ENCODE results near the gene SEMA4C.
A peak's percentile ranks its signal among the peaks of the same experiment; 100 is the strongest.

Gene SEMA4C

DNA sequence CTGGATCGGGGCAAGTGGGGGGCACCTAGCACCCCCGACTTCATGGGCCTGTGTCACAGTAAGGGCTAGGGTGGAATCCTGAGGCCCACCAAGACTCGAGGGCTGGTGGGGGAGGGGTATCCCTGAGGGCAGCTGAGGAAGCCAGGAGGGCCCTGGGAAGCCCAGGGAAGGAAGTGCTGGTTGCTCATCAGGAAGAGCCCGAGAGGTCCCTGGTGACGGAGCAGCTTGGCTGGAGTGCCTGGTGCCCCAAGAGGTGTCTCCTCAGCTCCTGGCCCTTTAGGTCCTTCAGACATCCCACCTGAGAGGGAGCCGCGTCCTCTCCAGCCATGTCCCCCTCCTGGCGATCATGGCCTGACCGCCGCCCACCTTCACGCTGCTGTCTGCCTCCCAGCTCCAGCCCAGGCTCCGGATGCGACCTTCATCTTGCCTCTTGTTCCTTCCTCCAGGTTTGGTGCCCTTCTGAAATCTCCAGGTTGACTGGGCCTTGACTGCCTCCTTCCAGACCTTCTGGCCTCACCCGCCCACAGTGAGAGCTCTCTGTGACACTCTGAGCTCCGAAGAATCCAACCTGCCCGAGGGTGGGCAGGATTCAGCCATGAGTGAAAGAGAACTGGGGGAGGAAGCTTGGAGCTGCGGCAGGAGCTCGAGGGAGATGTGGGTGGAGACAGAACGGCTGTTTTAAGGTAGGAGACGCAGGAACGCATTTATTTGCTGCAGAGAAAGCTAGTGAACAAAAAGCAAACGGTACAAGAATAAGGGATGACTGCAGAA is 42.7 kb upstream of the SEMA4C start:
- H3K4me1 ChIP-seq (ENCODE audit: control insufficient read depth, insufficient read depth, low read length): peaks cover 12% of the 10 kb centered on the region; the same call in 1 of the 2 replicates
- no peak overlapping the region for H3K27ac ChIP-seq (ENCODE audit: low read depth, low read length)
- no peaks in the 10 kb centered on the region for H3K36me3 ChIP-seq (ENCODE audit: control insufficient read depth, insufficient read depth, low read length)
- H3K9ac ChIP-seq (ENCODE audit: low read depth, low read length): no peak overlapping the region; the same call in 1 of the 2 replicates
- no peaks in the 10 kb centered on the region for H3K27me3 ChIP-seq (ENCODE audit: control insufficient read depth, insufficient read depth, low read length)
- no peaks in the 10 kb centered on the region for H3K9me3 ChIP-seq (ENCODE audit: control insufficient read depth, insufficient read depth, low read length)
- H3K4me3 ChIP-seq (ENCODE audit: low read depth, low read length): no peak overlapping the region

GRCh38 chr2:96909611-96910021 is 39.7 kb upstream of the SEMA4C start:
- no peaks in the 10 kb centered on the region for H3K27me3 ChIP-seq (ENCODE audit: control insufficient read depth, insufficient read depth, low read length)
- H3K9ac ChIP-seq (ENCODE audit: low read depth, low read length): no peak overlapping the region
- no peak overlapping the region for H3K4me3 ChIP-seq (ENCODE audit: low read depth, low read length)
- H3K36me3 ChIP-seq (ENCODE audit: control insufficient read depth, insufficient read depth, low read length): no peaks in the 10 kb centered on the region
- peaks cover 26% of the 10 kb centered on the region for H3K4me1 ChIP-seq (ENCODE audit: control insufficient read depth, insufficient read depth, low read length)
- H3K27ac ChIP-seq (ENCODE audit: low read depth, low read length): no peak overlapping the region
- no peaks in the 10 kb centered on the region for H3K9me3 ChIP-seq (ENCODE audit: control insufficient read depth, insufficient read depth, low read length)

DNA sequence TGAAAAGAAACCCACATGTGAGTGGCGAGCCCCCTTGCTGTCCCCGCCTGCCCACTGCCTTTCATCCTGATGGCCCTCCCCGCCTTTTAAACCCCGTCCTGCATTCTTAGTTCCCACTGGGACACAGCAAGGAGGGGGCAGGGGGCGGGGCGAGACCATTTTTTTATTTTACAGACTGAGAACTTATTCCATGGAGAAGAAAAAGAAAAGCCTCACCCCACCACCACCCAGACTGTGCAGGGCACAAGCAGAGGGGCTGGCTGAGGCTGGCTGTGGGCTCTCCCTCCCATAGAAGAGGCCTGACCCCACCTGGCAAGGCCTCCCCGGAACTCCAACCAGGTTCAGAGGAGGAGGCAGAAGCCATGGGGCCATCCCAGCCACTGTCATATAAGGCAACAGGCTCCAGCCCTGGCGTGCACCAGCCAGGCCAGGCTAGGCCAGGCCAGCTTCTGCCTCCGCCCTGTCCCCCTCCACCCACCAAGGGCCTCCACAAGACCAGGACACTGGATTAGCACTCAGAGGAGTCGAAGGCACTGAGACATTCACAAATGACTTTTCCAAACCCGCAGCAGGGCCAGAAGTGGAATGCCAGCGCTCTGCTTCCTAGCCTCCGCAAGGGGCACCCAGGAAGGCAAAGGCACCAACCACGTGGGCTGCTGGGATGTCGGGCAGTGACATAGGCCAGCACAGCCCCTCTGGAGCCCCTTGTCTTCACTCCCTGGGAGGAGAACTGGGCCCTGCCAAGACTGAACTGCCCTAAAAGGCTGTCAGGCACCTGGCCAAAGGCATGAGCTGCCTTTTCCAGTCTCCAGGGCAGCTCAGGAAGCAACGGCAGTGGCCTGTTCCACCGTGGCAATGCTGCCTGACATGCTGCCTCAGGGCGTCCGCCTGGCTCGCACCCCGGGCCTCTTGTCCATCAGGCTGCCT is 37.5 kb upstream of the SEMA4C start:
- peaks cover 25% of the 10 kb centered on the region for H3K4me1 ChIP-seq (ENCODE audit: control insufficient read depth, insufficient read depth, low read length)
- H3K9ac ChIP-seq (ENCODE audit: low read depth, low read length): peak overlapping the region; percentile 42; the same call in 1 of the 2 replicates
- H3K27me3 ChIP-seq (ENCODE audit: control insufficient read depth, insufficient read depth, low read length): no peaks in the 10 kb centered on the region
- H3K4me3 ChIP-seq (ENCODE audit: low read depth, low read length): 0 out of 2 replicates have a peak overlapping the region, but pooled peaks have one; percentile 24
- no peaks in the 10 kb centered on the region for H3K36me3 ChIP-seq (ENCODE audit: control insufficient read depth, insufficient read depth, low read length)
- H3K9me3 ChIP-seq (ENCODE audit: control insufficient read depth, insufficient read depth, low read length): no peaks in the 10 kb centered on the region
- H3K27ac ChIP-seq (ENCODE audit: low read depth, low read length): peak overlapping the region; percentile 90

DNA sequence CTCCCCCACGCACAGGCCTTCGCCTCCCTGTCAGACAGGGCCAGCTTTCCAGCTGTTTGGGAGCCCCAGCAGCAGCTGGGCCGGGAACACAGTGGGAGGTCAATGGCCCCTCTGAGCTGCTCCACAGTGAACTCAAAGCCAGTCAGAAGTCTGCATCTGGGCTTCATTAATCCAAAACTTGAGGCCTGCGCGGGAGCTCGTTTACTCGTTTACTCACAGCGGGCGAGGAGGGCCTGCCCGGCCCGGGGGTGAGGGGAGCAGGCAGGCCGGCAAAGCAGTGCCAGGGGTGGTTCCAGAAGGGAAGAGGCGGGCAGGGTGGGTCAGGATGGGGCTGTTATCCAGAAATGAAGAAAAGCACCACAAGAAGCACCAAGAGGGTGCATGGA is 36.8 kb upstream of the SEMA4C start:
- Histone ChIP-seq H3K27me3 (ENCODE audit: control insufficient read depth, insufficient read depth, low read length) (no peaks in the 10 kb centered on the region), H3K4me1 (ENCODE audit: control insufficient read depth, insufficient read depth, low read length) (peaks cover 18% of the 10 kb centered on the region), H3K9ac (ENCODE audit: low read depth, low read length) (peak overlapping the region; percentile 42; the same call in 1 of the 2 replicates), H3K27ac (ENCODE audit: low read depth, low read length) (peak overlapping the region; percentile 90), H3K9me3 (ENCODE audit: control insufficient read depth, insufficient read depth, low read length) (no peaks in the 10 kb centered on the region), H3K36me3 (ENCODE audit: control insufficient read depth, insufficient read depth, low read length) (no peaks in the 10 kb centered on the region), H3K4me3 (ENCODE audit: low read depth, low read length) (peak overlapping the region; percentile 24; the same call in 1 of the 2 replicates)

DNA sequence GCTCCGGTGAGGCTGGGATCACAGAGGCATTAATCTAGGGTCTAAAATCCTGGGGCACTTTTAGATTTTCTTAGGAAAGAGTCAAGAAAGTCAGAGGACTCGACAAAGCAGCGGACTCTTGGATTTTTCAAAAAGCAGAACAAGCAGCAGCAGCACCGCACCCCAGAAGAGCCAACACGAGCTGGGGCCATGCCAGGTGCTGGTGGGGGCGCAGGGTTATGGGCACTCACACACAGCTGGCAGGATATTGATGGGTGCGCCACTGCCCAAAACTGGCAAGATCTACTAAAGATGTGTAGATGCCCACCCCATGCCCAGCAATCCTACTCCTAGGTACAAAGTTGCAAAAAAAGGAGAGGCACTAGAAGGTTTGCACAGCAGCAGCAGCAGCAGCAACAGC is 33.9 kb upstream of the SEMA4C start:
- H3K4me1 ChIP-seq (ENCODE audit: control insufficient read depth, insufficient read depth, low read length): peaks cover 17% of the 10 kb centered on the region
- no peaks in the 10 kb centered on the region for H3K9me3 ChIP-seq (ENCODE audit: control insufficient read depth, insufficient read depth, low read length)
- no peak overlapping the region for H3K9ac ChIP-seq (ENCODE audit: low read depth, low read length)

DNA sequence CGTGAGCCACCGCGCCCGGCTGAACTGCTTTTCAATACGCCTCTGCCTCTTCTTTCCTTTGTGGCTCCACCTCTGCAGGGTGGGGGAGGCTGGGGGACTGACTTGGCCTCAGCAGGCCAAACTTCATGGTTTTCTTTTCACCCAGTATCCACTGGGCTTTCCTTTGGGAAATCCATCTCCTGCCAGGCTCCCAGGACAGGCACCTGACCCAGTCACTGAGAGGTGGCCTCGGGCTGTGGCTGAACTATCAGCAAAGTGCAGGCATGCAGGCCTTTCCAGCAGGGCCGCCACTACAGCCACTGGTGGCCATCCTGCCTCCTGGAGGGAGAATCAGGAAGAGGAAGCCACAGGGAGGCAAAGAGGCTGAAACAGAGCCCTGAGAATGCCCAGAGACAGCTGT is 33.4 kb upstream of the SEMA4C start:
- no peak overlapping the region for H3K4me3 ChIP-seq (ENCODE audit: low read depth, low read length)
- no peak overlapping the region for H3K27ac ChIP-seq (ENCODE audit: low read depth, low read length)
- no peaks in the 10 kb centered on the region for H3K27me3 ChIP-seq (ENCODE audit: control insufficient read depth, insufficient read depth, low read length)
- H3K9me3 ChIP-seq (ENCODE audit: control insufficient read depth, insufficient read depth, low read length): no peaks in the 10 kb centered on the region
- no peaks in the 10 kb centered on the region for H3K36me3 ChIP-seq (ENCODE audit: control insufficient read depth, insufficient read depth, low read length)
- no peak overlapping the region for H3K9ac ChIP-seq (ENCODE audit: low read depth, low read length)
- peaks cover 17% of the 10 kb centered on the region for H3K4me1 ChIP-seq (ENCODE audit: control insufficient read depth, insufficient read depth, low read length)

More for the DNA sequence above, 33.9 kb upstream of the SEMA4C start:
- Histone ChIP-seq H3K36me3 (ENCODE audit: control insufficient read depth, insufficient read depth, low read length) (no peaks in the 10 kb centered on the region), H3K27me3 (ENCODE audit: control insufficient read depth, insufficient read depth, low read length) (no peaks in the 10 kb centered on the region), H3K27ac (ENCODE audit: low read depth, low read length) (no peak overlapping the region), H3K4me3 (ENCODE audit: low read depth, low read length) (no peak overlapping the region)

GRCh38 chr2:96900237-96900636 is 30.4 kb upstream of the SEMA4C start:
- H3K4me1 ChIP-seq (ENCODE audit: control insufficient read depth, insufficient read depth, low read length): peaks cover 12% of the 10 kb centered on the region; the same call in 1 of the 2 replicates
- no peaks in the 10 kb centered on the region for H3K9me3 ChIP-seq (ENCODE audit: control insufficient read depth, insufficient read depth, low read length)
- H3K27ac ChIP-seq (ENCODE audit: low read depth, low read length): no peak overlapping the region
- H3K4me3 ChIP-seq (ENCODE audit: low read depth, low read length): no peak overlapping the region
- no peak overlapping the region for H3K9ac ChIP-seq (ENCODE audit: low read depth, low read length)
- no peaks in the 10 kb centered on the region for H3K27me3 ChIP-seq (ENCODE audit: control insufficient read depth, insufficient read depth, low read length)
- no peaks in the 10 kb centered on the region for H3K36me3 ChIP-seq (ENCODE audit: control insufficient read depth, insufficient read depth, low read length)

DNA sequence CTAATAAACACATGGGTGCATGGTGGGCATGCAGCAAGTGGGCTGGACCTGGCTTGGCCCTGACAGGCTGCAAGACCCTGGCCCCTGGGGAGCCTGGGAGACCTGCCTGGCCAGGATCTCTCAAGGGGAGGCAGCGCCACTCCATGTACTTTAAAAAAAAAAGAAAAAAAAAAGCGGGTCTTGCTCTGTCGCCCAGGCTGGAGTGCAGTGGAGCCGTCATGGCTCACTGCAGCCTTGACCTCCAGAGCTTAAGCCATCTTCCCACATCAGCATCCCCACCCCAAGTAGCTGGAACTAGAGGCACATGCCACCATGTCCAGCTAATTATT is 29.5 kb upstream of the SEMA4C start:
- Histone ChIP-seq H3K27ac (ENCODE audit: low read depth, low read length) (no peak overlapping the region), H3K4me3 (ENCODE audit: low read depth, low read length) (no peak overlapping the region), H3K9ac (ENCODE audit: low read depth, low read length) (no peak overlapping the region), H3K36me3 (ENCODE audit: control insufficient read depth, insufficient read depth, low read length) (no peaks in the 10 kb centered on the region), H3K9me3 (ENCODE audit: control insufficient read depth, insufficient read depth, low read length) (no peaks in the 10 kb centered on the region), H3K27me3 (ENCODE audit: control insufficient read depth, insufficient read depth, low read length) (no peaks in the 10 kb centered on the region), H3K4me1 (ENCODE audit: control insufficient read depth, insufficient read depth, low read length) (peaks cover 14% of the 10 kb centered on the region; the same call in 1 of the 2 replicates)

DNA sequence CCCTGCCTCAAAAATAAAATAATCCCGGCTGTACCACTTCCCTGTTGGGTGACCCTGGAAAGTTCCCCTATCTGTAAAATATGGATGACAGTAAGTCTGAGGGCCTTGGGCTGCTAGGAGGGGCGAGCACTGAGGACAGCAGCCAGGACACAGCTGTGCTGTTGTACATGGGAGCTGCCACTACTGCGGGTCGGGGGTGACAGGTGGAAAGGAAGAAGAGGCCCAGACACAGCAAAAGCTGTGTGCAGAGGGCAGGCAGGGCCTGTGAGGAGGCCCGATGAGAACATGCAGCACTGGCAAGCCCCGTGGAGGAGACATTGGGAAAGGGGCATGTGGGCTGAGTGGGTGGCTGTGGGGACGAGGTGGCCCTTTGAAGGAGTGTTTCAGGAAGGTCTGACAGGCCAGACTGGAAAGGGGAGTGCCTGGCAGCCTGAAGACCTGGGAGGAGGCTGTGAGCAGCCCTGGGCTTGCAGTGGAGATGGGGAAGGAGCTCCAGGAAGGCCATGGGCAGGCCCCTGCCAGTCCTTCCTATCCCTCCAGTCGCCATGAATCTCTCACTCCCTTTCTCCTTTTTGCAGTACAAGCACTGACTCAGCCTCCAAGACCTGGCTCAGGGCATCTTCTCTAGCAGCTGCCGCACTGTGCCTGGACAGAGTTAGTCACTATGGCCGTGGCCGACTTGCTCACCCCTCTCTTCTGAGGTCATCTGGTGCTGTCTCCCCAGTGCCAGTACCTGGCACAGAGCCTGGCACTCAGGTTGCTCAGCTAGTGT is 28.9 kb upstream of the SEMA4C start:
- no peak overlapping the region for H3K4me3 ChIP-seq (ENCODE audit: low read depth, low read length)
- H3K9ac ChIP-seq (ENCODE audit: low read depth, low read length): no peak overlapping the region
- H3K9me3 ChIP-seq (ENCODE audit: control insufficient read depth, insufficient read depth, low read length): no peaks in the 10 kb centered on the region
- H3K27me3 ChIP-seq (ENCODE audit: control insufficient read depth, insufficient read depth, low read length): no peaks in the 10 kb centered on the region
- peaks cover 14% of the 10 kb centered on the region; the same call in 1 of the 2 replicates for H3K4me1 ChIP-seq (ENCODE audit: control insufficient read depth, insufficient read depth, low read length)
- H3K36me3 ChIP-seq (ENCODE audit: control insufficient read depth, insufficient read depth, low read length): no peaks in the 10 kb centered on the region
- no peak overlapping the region for H3K27ac ChIP-seq (ENCODE audit: low read depth, low read length)

- Histone ChIP-seq H3K4me3 (ENCODE audit: low read depth, low read length) (no peak overlapping the region), H3K9ac (ENCODE audit: low read depth, low read length) (no peak overlapping the region), H3K4me1 (ENCODE audit: control insufficient read depth, insufficient read depth, low read length) (peaks cover 14% of the 10 kb centered on the region; the same call in 1 of the 2 replicates), H3K36me3 (ENCODE audit: control insufficient read depth, insufficient read depth, low read length) (no peaks in the 10 kb centered on the region), H3K9me3 (ENCODE audit: control insufficient read depth, insufficient read depth, low read length) (no peaks in the 10 kb centered on the region), H3K27me3 (ENCODE audit: control insufficient read depth, insufficient read depth, low read length) (no peaks in the 10 kb centered on the region), H3K27ac (ENCODE audit: low read depth, low read length) (no peak overlapping the region)
Observed at GRCh38 chr2:96898135-96898505, 28.2 kb upstream of the SEMA4C start.

Data from HUES48 (cell line).